ENCODE data around the gene SNED1.

The SNED1 gene

DNA sequence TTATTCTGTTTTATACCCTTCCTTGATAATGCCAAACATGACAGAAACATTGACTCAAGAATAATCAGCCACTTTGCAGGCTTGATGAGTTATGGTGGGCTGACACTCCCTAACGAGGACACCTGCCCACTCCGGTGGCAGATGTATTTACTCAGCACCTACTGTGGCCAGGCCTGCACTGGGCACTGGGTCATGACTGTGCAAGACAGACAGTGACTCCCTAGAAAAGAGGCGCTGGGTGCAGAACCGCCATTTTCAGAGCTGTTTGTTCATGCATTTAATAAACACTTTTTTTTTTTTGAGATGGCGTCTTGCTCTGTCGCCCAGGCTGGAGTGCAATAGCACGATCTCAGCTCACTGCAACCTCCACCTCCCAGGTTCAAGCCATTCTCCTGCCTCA, 32.5 kb downstream of the SNED1 start:
- DNase-seq, result no peak

DNA sequence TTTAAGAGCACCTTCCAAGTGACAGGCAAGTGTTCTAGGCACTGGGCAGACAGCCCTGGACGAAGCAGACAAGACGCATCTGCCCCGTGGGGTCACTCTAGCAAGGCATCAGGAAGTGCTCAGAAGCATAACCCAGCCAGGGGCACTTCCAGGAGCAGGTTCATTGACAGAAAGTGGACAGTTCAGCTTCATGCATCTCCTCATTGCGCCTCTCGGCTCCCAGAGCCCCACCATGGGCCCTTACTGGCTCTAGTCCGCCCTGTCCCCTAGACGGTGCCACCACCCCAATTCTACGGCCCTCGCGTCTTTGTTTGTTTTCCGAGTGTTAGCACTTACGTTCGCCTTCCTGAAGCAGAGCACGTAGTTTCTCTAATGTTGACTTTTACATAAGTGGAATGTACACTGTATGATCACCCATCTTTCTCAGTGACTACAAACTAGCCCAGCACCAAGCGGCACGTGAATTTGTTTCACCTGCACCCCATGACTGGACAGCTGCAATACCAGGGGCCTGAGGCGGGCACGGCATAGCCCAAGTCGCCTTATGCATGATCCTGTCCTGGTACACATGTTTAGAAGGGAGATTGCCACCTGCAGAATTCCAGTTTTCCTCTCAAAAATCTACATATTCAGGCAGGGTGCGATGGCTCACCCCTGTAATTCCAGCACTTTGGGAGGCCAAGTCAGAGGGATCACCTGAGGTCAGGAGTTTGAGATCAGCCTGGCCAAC, 33.2 kb downstream of the SNED1 start:
- DNase-seq, result no peak

DNA sequence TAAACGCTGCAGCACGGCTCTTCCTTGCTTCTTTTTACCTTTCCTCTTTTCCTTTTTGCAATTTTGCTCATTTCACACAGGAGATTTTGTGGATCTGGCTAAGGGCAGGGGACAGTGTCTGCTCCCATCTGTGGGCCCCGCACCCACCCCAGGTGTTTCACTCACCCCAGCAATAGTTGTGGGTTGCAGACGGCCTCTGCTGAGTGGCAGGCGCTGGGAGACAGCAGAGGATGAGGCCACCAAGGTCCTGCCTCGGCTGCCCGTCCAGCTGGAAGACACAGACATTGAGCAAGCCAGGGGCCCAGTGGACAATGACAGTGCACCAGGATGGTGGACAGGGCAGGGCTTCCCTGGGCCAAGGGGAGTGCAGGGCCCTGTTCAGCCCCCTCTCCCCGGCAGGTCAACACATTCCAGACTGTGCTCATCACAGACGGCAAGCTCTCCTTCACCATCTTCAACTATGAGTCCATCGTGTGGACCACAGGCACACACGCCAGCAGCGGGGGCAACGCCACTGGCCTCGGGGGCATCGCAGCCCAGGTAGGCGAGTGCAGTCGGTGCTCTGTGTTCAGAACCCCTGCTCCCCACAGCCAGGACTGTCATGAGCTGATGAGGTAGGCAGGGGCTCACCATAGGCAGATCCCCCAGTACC, 35.0 kb downstream of the SNED1 start:
- no peak for DNase-seq

DNA sequence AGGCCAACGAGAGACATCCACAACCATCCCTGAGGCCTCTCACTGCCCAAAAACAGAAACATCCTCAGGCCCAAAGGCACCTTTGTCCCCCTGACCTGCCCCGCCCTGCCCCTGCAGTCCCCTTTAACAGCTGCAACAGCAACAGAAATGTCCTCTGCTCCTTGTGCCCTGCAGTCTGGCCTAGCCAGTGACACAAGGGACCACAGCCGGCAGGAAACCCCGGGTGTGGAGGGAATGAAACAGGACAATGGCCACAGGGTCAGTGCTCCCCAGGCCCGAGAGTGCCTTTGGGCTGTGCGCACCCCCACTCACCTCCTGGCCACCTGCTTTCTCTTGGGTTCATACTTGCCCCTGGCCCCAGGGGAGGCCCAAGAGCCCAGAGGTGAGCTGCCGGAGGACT, 35.6 kb downstream of the SNED1 start:
- no peak for DNase-seq

DNA sequence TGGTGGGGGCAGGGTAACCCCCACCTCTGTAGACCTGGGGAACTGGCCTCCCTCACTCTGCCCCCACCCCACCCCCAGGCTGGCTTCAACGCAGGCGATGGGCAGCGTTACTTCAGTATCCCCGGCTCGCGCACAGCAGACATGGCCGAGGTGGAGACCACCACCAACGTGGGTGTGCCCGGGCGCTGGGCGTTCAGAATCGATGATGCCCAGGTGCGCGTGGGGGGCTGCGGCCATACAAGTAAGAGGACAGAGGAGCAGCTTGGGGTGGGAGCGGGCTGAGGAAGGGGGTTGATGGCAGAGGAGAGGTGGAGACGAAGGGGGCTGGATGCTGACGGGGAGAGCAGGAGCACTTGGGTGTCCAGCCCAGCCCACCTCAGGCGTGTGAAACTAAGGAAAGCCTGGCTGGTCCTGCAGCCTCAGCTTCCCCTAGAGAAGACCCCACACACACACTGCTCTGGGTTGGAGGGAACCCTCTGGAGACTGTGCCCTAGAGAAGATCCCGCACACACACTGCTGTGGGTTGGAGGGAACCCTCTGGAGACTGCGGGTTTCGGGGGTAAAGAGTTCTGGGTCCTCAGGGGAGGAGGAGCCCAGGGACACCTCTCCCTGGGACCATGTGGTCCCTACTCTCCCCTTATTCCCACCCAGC, 36.2 kb downstream of the SNED1 start:
- no peak for DNase-seq

DNA sequence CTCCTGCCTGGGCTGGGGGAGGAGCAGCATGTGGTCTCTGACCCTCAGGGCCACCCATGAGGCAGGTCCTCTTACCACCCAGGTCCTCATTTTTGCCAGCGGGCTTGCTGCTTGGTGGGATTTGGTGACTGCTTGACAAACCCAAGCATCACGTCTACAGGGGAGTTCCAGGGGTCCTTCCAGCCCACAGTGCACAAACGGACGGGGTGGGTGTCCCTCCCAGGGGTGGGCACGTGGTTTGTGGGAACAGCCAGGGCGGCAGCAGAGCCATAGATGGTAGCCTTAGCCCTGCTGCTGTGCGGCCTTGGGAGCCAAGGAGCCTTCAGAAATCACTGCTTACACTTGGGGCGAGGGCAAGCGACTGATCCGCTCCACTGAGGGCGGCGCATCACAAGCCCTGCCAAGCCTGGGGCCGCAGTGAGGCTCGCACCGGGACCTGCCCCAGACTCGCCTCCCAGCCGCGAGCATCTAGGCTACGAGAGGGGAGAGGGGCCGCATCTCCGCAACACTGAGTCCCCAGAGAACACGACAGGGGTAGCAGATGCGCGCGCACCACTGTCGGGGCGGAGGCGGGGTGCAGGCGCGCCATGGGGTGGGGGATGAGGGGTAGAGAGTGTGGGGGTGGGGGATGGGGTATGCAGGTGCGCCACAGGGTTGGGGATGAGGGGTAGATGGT, 36.9 kb downstream of the SNED1 start:
- DNase-seq, result peak; percentile 27 to 68

GRCh38 chr2:241035818-241036396, 37.5 kb downstream of the SNED1 start:
- peak; percentile 42 to 60 for DNase-seq

GRCh38 chr2:241036397-241036963, 38.1 kb downstream of the SNED1 start:
- DNase-seq, result peak; percentile 49 to 57

DNA sequence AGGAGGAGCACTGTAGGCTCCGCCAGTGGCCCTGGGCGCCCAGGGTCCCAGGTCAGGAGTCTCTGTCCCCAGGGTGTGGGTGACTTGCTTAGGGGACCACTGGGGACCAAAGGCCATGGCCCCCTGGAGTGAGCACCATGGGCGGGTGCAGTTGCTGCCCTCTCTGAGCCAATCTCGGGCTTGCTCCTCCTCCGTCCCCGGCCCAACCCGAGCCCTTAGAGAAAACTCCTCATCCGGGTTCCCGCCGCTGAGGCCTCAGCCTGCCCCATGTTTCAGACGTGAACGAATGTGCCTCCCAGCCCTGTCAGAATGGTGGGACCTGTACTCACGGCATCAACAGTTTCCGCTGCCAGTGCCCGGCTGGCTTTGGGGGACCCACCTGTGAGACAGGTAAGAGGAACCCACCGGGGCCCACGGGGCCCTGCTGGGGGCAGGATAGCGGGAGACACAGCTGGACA, 38.6 kb downstream of the SNED1 start:
- DNase-seq, result peak in 1 of 2 donors; percentile 26

DNA sequence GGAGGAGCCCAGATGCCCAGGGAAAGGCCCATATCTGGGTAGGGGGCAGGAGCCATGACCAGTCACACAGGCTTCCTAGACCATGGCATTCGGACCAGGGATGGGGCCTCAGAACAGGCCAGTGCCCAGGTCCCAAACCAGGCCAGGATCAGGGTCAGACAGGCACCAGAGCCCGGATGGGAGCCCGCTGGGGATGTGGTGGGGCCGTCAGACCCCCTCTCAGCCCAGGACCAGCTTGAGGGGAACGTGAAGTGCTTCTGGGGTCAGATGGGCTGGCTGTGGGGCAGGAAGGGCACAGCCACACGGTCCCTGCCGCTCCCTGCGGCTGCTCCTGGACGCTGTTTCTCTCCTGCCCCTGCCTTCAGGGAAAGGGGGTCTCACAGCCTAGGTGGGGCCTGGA, 39.1 kb downstream of the SNED1 start:
- no peak for DNase-seq

DNA sequence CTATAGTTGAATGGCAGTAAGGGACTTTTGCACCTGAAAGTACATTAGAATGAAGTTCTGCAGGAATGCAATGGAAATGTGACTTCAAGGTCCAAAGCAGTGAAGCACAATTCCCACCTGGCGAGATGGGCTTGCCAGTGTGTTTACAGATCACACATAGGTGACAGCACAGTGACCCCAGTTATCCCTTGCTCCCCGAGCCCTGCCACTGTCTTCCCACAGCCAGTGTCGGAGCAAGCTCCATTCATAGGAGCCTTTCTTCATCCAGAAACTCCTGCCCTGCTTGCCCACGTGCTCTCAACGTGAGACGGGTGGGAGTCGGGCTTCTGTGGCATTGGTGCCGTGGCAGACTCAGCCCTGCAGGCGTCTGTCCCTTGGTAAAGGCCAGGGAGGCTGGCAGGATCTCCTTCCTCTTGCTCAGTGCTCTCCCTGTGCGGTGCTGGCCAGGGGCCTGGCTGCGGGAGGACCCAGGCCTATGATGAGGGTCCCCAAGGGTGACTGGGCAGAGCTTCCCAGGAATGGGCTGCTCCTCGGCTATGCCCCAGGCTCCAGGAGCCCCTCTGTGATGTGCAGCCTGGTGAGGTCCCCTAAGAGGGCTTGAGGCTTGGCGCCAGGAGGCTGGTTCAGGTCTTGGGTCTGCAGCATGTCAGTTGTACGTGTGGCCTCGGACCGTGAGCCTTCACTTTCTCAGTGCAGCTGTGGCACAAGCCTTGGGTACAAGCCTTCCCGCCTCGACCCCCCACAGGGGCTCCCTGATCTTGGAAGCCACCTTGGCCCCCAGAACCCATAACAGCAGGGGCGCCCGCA, 40.2 kb downstream of the SNED1 start:
- DNase-seq, result no peak

DNA sequence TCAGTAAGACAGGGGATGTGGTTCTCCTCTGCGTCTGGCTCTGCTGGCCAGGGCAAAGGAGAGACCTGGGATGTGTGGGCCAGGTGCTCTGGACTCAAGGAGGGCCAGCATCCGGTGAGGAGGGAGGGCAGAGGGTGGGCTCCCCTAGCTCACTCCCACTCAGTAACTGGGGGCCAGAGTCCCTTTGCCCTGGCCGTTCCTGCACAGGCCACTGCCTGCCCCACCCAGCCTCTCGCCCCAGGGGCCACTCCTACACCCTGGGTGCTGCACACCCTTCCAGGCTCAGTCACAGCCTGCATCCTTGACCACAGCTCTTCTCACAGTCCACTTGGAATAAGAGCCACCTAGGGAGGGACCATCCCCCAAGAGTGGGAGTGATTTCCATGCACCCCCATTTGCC, 41.0 kb downstream of the SNED1 start:
- DNase-seq, result no peak

GRCh38 chr2:241040081-241040803, 41.8 kb downstream of the SNED1 start:
- no peak for DNase-seq

DNA sequence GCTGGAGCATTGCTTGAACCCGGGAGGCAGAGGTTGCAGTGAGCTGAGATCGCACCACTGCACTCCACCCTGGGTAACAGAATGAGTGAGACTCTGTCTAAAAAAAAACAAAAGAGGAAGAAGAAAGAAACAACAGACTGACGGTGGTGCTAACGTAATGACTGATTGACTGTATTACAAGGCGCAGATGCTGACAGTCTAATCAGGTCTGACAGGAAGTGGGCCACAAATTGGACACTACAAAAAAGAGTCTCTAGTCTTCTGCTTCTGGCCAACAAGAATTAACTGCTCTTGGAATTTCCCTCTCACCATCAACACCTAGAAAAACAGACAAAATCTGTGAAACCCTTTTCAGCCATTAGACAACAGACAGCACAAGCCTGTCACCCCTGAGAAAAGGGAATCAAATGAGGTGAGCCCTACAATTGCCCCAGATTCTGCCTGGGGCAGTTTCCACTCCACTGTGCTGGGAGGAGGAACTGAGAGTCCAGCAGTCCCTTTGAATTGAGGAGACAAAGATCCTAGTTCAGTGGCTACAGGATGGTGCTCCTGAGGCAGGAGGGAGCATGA, 43.3 kb downstream of the SNED1 start:
- no peak for DNase-seq

DNA sequence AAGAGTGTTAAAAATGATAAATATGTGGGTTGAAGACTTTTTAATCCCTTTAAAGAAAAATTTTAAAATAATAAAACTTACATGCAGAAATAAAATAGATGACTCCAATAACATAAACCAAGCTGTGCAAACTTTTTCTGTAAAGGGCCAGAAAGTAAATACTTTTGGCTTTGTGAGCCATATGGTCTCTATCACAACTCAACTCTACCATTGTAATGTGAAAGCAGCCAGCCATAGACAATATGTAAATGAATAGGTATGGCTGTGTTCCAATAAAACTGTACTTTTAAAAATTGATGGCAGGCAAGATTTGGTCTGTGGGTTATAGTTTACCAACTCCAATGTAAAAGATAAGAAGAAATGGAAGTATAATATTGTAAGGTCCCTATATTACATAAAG, 45.2 kb downstream of the SNED1 start:
- DNase-seq, result no peak

- DNase-seq, result no peak
These were observed 49.0 kb downstream of the SNED1 start for GRCh38 chr2:241047253-241048010.

DNA sequence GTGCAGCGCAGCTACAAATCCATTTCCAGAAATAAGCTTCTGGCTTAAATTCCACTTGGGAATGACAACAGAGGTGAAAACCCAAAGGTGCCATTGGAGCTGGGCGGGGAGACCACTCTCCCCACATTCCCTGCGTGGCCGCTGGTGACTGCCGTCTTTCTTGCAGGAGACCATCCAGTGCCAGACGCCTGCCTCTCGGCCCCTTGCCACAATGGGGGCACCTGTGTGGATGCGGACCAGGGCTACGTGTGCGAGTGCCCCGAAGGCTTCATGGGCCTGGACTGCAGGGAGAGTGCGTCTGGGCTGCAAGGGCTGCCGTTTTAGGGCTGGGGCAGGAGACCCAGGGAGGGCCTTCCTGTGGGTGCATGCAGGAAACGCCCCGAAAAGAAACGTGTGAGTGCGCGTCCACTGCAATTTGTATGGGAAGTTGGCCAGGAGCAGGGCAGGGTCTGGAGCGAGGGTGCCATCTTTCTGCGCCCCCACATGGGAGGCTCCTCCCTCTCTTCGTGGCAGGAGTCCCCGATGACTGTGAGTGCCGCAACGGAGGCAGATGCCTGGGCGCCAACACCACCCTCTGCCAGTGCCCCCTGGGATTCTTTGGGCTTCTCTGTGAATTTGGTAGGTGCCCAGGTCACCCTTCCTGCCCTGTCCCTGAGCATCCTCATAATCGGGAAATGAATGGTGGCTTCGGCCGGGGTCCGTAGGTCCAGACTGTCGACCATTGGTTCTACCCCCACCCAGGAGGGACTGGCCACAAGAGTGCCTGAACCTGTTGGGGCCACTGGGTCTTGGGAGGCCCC, 49.9 kb downstream of the SNED1 start:
- no peak for DNase-seq

DNA sequence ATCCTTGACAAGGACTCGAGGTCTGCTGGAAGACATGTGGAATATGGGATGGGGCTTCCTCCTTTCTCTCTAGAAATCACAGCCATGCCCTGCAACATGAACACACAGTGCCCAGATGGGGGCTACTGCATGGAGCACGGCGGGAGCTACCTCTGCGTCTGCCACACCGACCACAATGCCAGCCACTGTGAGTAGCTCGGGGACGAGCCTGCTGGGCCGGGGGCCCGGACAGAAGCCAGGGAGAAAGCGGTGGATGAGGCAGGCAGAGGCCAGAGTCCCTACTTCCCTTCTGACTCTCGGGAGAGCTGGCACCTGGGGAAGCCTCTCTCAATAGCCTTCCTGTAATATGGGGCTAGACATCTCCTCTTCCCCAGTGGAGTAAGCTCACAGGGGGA, 50.5 kb downstream of the SNED1 start:
- DNase-seq, result no peak
